Small intestine (tissue), 7 donors: ENCODE results near the gene ZMIZ1. TPM values are rescaled to one million over a fixed set of nuclear protein-coding genes. Genes with fewer than 3 reads are reported as not detected.

ENCODE experiments used
- DNase-seq, 2 donors: peaks; one replicate each; pipeline versions ENCODE4 v3.0.0 to v3.0.0-alpha.2; 2013
- FAIRE-seq: peaks from 2 replicates; lab custom pipeline; 2012; peaks lifted over from hg19 to GRCh38; lab: Jason Lieb, UNC
- H3K27ac ChIP-seq, 3 donors: one replicate each; pipeline ENCODE4 v1.5.1; 2013; ENCODE audit warnings: low read length in 2 of 3, mild to moderate bottlenecking in 2 of 3, control low read depth in 1 of 3, inconsistent platforms in 1 of 3, low read depth in 1 of 3, moderate library complexity in 1 of 3
- H3K27me3 ChIP-seq, 3 donors: one replicate each; pipeline ENCODE4 v1.6.1; 2013; ENCODE audit warnings: low read length in 3 of 3, inconsistent platforms in 1 of 3; ENCODE audit not compliant: control insufficient read depth in 3 of 3, insufficient read depth in 3 of 3
- H3K36me3 ChIP-seq, 3 donors: one replicate each; pipeline ENCODE4 v1.6.1; 2013; ENCODE audit warnings: low read length in 3 of 3, inconsistent platforms in 1 of 3, low read depth in 1 of 3, mild to moderate bottlenecking in 1 of 3, moderate library complexity in 1 of 3; ENCODE audit not compliant: control insufficient read depth in 3 of 3, insufficient read depth in 2 of 3
- H3K4me1 ChIP-seq, 3 donors: one replicate each; pipeline ENCODE4 v1.6.1; 2013; ENCODE audit warnings: low read length in 2 of 3, inconsistent platforms in 1 of 3, low read depth in 1 of 3, mild to moderate bottlenecking in 1 of 3, moderate library complexity in 1 of 3; ENCODE audit not compliant: control insufficient read depth in 3 of 3, insufficient read depth in 2 of 3
- H3K4me3 ChIP-seq, 3 donors: one replicate each; pipeline ENCODE4 v1.5.1; 2013; ENCODE audit warnings: low read length in 3 of 3, control low read depth in 1 of 3, inconsistent platforms in 1 of 3, low read depth in 1 of 3, mild to moderate bottlenecking in 1 of 3, moderate library complexity in 1 of 3
- H3K9me3 ChIP-seq, 2 donors: one replicate each; pipeline ENCODE4 v1.6.1; 2013; ENCODE audit warnings: low read depth in 1 of 2, low read length in 1 of 2; ENCODE audit not compliant: control insufficient read depth in 2 of 2, insufficient read depth in 1 of 2
- WGBS, 3 donors: extraction: QIAGEN DNeasy Blood & Tissue Kit; methylation state at CpG; one replicate each; pipeline ENCODE4 v1.1.7; 2013; 5-methylcytosine and 5-hydroxymethylcytosine counted together
- polyA plus RNA-seq, 4 donors: library from polyadenylated mRNA; stranded (reverse) in 3 of 4; unstranded in 1 of 4; fragments of 200-250 nt in 3 of 4; fragments of 120-200 nt in 1 of 4; gene quantifications; one replicate each; pipeline versions ENCODE4 v1.2.1 to v1.2.3, GENCODE V29; 2013
- donor health status: healthy with polysubstance abuse.
- donor health status: control.
- donor health status: control.
- donor health status: Bipolar disorder and iron deficiency.
- donor health status: healthy.

The ZMIZ1 gene
- polyA plus RNA-seq, 4 donors: 15.1 to 40.7 (median 19.9) TPM

DNA sequence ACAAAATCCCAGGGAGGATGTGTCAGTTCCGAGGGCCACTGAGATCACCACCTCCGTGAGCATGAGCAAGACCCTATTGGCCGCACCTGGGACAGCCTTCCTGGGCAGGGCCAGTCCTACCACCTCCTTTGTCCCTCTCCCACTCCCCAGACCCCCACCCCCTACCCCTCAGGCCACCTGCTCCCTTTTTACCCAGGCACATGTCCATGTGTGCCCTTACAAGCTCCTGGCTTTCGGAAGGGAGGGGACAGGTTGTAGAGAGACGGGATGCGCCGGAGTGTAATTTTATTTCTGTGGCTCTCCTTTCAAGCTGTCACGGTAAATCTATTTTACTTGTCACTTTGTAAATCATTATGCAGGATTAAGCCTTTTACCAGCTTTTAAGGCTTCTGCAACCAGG is 20.9 kb downstream of the ZMIZ1 start:
- no peak overlapping the region for H3K27ac ChIP-seq
- FAIRE-seq (no peak), DNase-seq (no peak)
- peaks cover 0 to 46% (median 0%) of the 10 kb centered on the region in 3 donors for H3K36me3 ChIP-seq
- H3K4me3 ChIP-seq: no peak overlapping the region
- H3K4me1 ChIP-seq: peaks cover 2 to 30% (median 9%) of the 10 kb centered on the region in 3 donors
- no peaks in the 10 kb centered on the region for H3K9me3 ChIP-seq
- H3K27me3 ChIP-seq: no peaks in the 10 kb centered on the region
- 84 to 92% (median 91%) methylated on average over 8 of the region's 8 CpGs for WGBS, 3 donors

DNA sequence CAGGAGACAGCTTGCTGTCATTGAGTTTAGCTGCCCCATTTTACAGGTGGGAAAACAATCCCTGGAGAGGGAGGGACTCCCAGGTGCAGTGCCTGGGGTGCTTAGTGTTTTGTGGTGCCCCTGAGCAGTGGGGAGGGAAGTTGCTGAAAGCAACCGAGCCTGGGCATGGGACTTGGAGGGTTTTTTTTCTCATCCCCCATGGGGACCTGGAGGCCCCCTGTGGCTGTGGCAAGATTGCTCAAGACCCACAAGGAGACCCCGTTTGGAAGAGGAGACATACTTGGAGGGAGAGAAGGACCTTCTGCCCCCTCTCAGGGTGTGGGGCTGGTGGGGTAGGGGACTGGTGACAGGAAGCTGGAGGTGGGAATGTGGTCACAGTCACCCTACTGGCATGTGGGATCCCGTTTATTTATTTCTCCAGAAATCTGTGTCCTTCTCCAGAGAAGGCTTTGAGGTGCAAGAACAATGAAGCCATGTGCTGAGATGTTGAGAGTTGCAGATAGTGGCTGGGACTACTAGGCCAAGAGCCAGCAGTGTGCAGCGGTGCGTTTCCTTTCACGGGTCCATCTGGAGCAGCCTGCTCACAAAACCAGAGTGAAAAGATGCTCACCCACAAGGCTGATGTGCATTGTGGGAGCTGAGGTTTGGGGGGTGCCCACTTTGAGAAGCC is 21.5 kb downstream of the ZMIZ1 start:
- Histone ChIP-seq H3K27ac (no peak overlapping the region), H3K4me3 (no peak overlapping the region), H3K4me1 (peaks cover 2 to 34% (median 10%) of the 10 kb centered on the region in 3 donors), H3K36me3 (peaks cover 0 to 43% (median 0%) of the 10 kb centered on the region in 3 donors), H3K9me3 (no peaks in the 10 kb centered on the region), H3K27me3 (no peaks in the 10 kb centered on the region)
- 25 to 29% (median 27%) methylated on average over 6 of the region's 6 CpGs for WGBS, 3 donors
- FAIRE-seq (no peak), DNase-seq (no peak)

- Histone ChIP-seq H3K4me1 (peaks cover 2 to 45% (median 10%) of the 10 kb centered on the region in 3 donors), H3K4me3 (no peak overlapping the region), H3K9me3 (no peaks in the 10 kb centered on the region), H3K27me3 (no peaks in the 10 kb centered on the region), H3K27ac (peak overlapping the region in 1 of 3 donors; percentile 38), H3K36me3 (peaks cover 0 to 48% (median 0%) of the 10 kb centered on the region in 3 donors)
- 79 to 85% (median 84%) methylated on average over 10 of the region's 10 CpGs for WGBS, 3 donors
- DNase-seq (no peak), FAIRE-seq (no peak)
Observed at GRCh38 chr10:79092292-79092896, 23.6 kb downstream of the ZMIZ1 start.

DNA sequence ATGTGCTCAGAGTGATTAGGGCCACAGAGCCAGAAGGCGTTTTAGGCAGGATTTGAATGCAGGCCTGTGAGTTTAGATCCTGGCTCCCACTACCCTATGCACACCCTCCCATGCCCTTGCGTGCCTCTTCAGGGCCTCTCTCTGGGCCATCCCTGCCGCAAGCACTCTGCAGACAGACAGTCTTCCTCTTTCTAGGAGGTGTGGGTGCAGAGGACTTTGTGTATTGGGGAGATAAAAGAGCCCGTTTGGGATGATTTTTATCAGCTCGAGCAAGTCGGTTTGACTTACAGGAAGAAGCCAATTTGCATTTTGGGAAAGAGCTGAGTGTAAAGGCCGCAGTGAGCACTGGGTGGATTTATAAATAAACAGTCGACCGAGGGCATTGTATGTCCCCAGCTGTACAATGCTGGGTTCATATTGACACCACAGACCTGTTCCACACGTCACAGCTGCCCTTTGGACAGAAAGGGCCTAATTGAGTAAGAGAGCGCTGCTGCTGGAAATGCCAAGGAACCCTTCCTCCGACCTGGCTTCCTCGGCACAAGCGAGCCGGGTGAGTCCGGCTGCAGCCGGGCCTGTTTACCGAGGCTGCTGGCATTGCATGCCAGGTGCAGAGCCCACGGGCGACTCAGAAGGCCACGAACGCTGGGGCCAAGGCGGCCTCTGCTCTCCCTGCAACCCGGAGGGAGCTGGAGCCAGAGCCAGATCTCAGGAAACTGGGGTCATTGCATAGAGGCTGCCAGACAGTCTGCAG is 25.1 kb downstream of the ZMIZ1 start:
- DNase-seq (peak; percentile 96 to 99), FAIRE-seq (no peak)
- 10 to 19% (median 18%) methylated on average over 24 of the region's 24 CpGs for WGBS, 3 donors
- Histone ChIP-seq H3K27me3 (no peaks in the 10 kb centered on the region), H3K36me3 (peaks cover 0 to 47% (median 0%) of the 10 kb centered on the region in 3 donors), H3K4me1 (peaks cover 4 to 57% (median 16%) of the 10 kb centered on the region in 3 donors), H3K9me3 (no peaks in the 10 kb centered on the region), H3K27ac (peak overlapping the region; percentile 84 to 88 (median 85)), H3K4me3 (no peak overlapping the region)

GRCh38 chr10:79094412-79095175 is 25.8 kb downstream of the ZMIZ1 start:
- Histone ChIP-seq H3K36me3 (peaks cover 0 to 48% (median 0%) of the 10 kb centered on the region in 3 donors), H3K9me3 (no peaks in the 10 kb centered on the region), H3K4me3 (no peak overlapping the region), H3K27me3 (no peaks in the 10 kb centered on the region), H3K4me1 (peaks cover 4 to 57% (median 16%) of the 10 kb centered on the region in 3 donors), H3K27ac (peak overlapping the region; percentile 61 to 88 (median 85))
- DNase-seq: no peak
- FAIRE-seq: no peak
- WGBS, 3 donors: 49 to 68% (median 65%) methylated on average over 12 of the region's 12 CpGs

- H3K27me3 ChIP-seq: no peaks in the 10 kb centered on the region
- H3K4me3 ChIP-seq: no peak overlapping the region
- peaks cover 4 to 57% (median 16%) of the 10 kb centered on the region in 3 donors for H3K4me1 ChIP-seq
- H3K27ac ChIP-seq: peak overlapping the region in 1 of 3 donors; percentile 88
- DNase-seq (no peak), FAIRE-seq (no peak)
- WGBS, 3 donors: 57 to 87% (median 74%) methylated on average over 11 of the region's 11 CpGs
- H3K9me3 ChIP-seq: no peaks in the 10 kb centered on the region
- H3K36me3 ChIP-seq: peaks cover 0 to 49% (median 0%) of the 10 kb centered on the region in 3 donors
Observed at GRCh38 chr10:79095316-79095715, 26.6 kb downstream of the ZMIZ1 start.

GRCh38 chr10:79096514-79096913 is 27.7 kb downstream of the ZMIZ1 start:
- H3K27ac ChIP-seq: no peak overlapping the region

More at GRCh38 chr10:79096514-79096913, 27.7 kb downstream of the ZMIZ1 start:
- WGBS, 3 donors: 80 to 84% (median 83%) methylated on average over 5 of the region's 5 CpGs
- Histone ChIP-seq H3K4me3 (no peak overlapping the region), H3K4me1 (peaks cover 4 to 66% (median 20%) of the 10 kb centered on the region in 3 donors), H3K36me3 (peaks cover 0 to 43% (median 0%) of the 10 kb centered on the region in 3 donors), H3K27me3 (no peaks in the 10 kb centered on the region), H3K9me3 (no peaks in the 10 kb centered on the region)
- no peak for FAIRE-seq
- no peak for DNase-seq
